GM12891 (cell line): ENCODE results near the gene LYRM4.

Source experiments
- DNase-seq: peaks from one replicate; pipeline ENCODE4 v3.0.0; 2011; ENCODE audit warnings: low spot score; ENCODE audit not compliant: insufficient read length
- FAIRE-seq: peaks from 2 replicates; lab custom pipeline; 2011; peaks lifted over from hg19 to GRCh38; lab: Jason Lieb, UNC
- PAX5 ChIP-seq: IDR thresholded peaks from 2 replicates; pipeline ENCODE4 v1.6.1; 2011; ENCODE audit warnings: low read length, moderate library complexity, mild to moderate bottlenecking; ENCODE audit not compliant: insufficient read depth, severe bottlenecking
- POLR2A ChIP-seq: IDR thresholded peaks from 2 replicates; pipeline ENCODE4 v1.6.1; 2011; ENCODE audit warnings: low read depth, low read length, control low read depth
- POLR2AphosphoS5 ChIP-seq: IDR thresholded peaks from 2 replicates; pipeline ENCODE4 v1.6.1; 2011; ENCODE audit warnings: low read depth, low read length, control low read depth
- POU2F2 ChIP-seq: IDR thresholded peaks from 2 replicates; pipeline ENCODE4 v1.6.1; 2011; ENCODE audit warnings: low read depth, mild to moderate bottlenecking, control low read depth, low read length, moderate library complexity
- SPI1 ChIP-seq: IDR thresholded peaks from 2 replicates; pipeline ENCODE4 v1.6.1; 2011; ENCODE audit warnings: low read depth, low read length, control low read depth
- TAF1 ChIP-seq: IDR thresholded peaks from 2 replicates; pipeline ENCODE4 v1.6.1; 2011; ENCODE audit warnings: low read depth, low read length, control low read depth

The LYRM4 gene

DNA sequence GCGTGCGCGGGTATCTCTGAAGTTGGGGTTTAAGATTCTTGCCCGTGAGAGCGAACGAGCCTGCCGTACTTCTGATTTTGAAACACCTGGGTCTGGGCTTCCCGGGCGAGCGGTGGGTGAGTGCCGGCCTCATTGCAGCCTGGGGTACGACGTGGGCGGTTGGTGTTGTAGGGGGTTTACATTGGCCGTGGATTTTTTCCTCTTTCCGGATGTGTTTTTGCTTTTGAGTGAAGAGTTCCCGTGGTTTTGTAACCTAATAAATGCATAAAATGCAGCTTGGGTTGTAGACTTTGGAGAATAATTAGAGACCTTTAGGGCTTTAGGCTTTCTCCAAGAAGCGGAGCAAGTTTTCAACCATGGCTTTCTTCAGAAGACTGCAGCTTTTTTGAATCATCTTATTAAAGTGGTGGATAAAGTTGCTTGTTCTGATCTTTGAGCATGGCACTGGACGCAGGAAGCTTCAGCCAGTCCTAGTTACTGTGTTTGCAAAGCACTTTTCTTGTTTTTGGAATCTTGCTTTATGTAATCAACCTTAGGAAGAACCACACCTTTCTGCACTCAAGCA lies 877 bp upstream of the LYRM4 start:
- DNase-seq (no peak), FAIRE-seq (peak; percentile 62)
- TF ChIP-seq POLR2A (no peak), POLR2AphosphoS5 (no peak), TAF1 (peak; percentile 87), POU2F2 (no peak)

DNA sequence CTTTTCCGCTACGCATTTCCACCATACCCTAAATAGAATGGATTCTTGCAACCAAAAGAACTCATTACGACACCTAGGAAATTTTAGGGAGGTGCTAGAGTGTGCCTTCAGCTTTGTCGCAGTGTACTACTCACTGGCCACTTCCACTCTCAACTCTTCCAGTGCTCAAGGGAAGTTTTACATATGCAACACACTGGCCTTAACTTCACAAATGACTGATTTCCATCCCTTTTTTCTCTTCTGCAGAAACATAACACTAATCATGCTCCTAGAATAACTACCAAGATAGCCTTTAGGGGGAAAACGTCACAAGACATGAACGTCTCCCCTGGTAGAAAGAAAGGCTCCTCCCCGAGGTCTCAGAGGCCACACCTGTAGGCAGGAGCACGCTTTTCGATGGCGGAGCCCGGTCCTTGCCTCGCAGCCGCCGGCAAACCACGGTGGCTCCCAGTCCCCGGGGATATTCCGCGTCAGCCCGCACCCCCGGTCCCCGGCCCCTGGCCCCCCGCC lies 584 bp downstream of the LYRM4 start:
- DNase-seq (peak; percentile 64), FAIRE-seq (peak; percentile 85)
- TF ChIP-seq TAF1 (no peak), POLR2AphosphoS5 (peak; percentile 71), POLR2A (peak; percentile 60; the same call in 1 of the 2 replicates)

DNA sequence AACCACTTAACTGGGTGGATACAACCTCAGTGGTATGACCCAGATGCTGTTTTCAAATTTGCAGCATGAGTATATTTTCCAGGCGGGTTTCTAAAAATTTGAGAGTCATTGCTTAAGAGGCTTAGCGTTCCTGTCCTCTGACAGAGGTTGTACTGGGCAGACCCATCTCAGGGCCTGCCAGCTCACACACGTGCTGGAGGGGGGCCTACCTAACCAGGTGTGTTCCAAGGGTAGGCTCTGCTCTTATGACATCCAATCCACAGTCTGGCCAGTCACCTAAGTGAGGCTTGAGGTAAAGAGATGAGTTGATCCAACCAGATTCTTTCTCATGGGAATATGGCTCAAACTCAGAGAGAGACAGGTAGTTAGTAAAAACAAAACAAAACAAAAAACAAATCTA lies 1.3 kb downstream of the LYRM4 start:
- FAIRE-seq (no peak), DNase-seq (no peak)
- no peak for TF ChIP-seq TAF1
- TF ChIP-seq PAX5, result no peak

DNA sequence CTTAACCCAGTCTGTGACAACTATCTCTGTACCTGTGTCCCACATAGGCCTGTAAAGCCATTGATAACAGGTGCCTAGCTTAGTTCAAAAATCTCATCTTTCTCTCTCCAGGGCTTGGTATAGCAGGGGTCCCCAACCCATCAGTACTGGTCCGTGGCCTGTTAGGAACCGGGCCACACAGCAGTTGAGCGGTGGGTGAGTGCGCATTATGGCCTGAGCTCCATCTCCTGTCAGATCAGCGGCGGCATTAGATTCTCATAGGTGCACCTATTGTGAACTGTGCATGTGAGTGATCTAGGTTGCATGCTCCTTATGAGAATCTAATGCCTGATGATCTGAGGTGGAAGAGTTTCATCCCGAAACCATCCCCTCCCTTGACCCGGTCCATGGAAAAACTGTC lies 3.4 kb downstream of the LYRM4 start:
- no peak for TF ChIP-seq POLR2A
- no peak for TF ChIP-seq TAF1
- TF ChIP-seq POU2F2, result no peak
- no peak for FAIRE-seq
- DNase-seq, result no peak

DNA sequence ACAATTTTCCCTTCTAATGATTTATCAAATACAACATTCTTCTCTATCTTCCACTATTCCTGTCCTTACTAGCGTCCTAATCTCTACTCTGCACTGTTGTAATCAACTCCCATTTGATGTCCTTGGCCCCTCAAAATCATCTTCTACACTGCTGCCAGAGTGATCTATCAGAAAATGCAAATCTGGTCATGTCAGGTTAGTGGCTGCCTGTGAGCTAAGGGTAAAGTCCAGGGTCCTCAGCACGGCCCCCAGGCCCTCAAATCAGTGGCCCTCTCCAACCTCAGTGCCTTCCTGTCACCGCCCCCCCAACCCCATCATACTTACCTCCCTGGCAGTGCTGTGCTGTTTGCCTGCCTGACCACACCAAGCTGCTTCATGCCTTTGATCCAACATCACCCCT lies 3.8 kb downstream of the LYRM4 start:
- TF ChIP-seq PAX5, result no peak
- no peak for TF ChIP-seq POLR2AphosphoS5
- TF ChIP-seq POU2F2, result no peak
- no peak for TF ChIP-seq TAF1
- no peak for TF ChIP-seq SPI1
- no peak for TF ChIP-seq POLR2A
- DNase-seq (no peak), FAIRE-seq (no peak)

DNA sequence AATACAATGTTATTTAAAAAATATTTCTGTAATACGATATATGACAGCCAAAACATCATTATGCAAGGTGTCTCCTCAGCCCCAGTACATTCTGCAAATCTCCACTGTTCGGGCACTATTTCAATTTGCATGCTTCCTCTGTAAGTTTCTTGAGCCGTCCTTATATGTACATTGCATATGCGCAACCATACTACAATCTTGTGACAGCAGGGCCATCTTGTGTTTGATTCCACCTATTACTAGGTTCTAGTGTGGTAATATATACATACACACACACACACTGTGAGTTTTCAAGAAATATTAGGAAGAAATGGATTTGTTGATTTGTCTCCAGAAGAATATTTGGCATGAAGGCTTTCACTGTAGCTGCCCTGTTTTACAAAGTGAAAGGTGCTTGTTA lies 9.8 kb downstream of the LYRM4 start:
- DNase-seq (no peak), FAIRE-seq (no peak)
- TF ChIP-seq POLR2AphosphoS5 (no peak), POU2F2 (no peak), PAX5 (no peak), POLR2A (no peak), SPI1 (no peak), TAF1 (no peak)

DNA sequence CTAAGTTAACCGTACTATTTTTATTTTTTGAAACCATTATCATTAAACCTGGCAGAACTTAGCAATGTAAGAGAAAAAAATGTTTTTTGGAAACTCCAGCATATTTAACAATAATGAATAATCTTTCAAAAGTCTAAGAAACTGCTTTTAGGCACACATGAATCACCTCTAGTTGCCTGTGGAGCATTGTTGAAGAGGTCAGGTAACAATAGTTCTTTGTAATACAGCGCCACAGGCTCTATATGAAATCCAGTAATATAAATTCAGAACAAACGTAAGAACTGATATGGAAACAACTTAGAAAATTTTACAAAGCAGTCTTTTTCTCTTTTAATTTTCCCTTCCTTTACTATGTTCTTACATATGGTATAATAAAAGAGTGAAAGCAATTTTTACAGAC lies 10.3 kb downstream of the LYRM4 start:
- TF ChIP-seq POLR2A, result no peak
- no peak for TF ChIP-seq SPI1
- TF ChIP-seq TAF1, result no peak
- TF ChIP-seq PAX5, result no peak
- no peak for TF ChIP-seq POLR2AphosphoS5
- TF ChIP-seq POU2F2, result no peak
- FAIRE-seq (no peak), DNase-seq (no peak)

DNA sequence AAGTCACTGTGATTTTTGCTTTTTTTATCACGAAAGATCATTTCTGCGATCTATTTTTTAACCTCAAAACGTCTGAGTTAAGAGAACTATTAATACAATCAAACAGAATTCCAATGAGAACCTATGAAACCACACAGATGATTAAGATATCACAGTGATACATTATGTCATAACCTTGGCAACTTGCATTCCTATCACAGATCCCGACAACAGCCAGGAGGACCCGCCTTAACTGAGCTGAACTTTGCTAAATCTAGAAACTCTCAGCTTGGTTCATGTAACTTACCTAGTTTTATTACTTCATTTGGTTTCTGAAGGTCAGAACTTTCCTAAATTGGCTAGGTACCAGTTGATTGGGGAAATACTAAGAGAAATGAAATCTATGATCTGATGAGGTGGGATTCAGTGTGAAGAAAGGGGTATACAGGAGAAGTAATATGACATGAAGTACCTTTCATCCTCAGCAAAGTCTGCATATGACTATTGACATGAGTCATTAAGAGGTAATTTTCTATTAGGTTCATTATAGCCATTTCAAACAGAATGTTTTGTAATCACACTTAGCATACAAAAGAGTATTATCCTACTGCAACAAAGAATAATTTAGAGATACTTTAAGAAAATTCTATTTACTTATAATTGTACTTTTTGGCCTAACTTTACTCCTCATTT lies 11.2 kb downstream of the LYRM4 start:
- FAIRE-seq (no peak), DNase-seq (no peak)
- TF ChIP-seq TAF1 (no peak), PAX5 (no peak), POLR2AphosphoS5 (no peak), SPI1 (no peak), POLR2A (no peak), POU2F2 (no peak)

DNA sequence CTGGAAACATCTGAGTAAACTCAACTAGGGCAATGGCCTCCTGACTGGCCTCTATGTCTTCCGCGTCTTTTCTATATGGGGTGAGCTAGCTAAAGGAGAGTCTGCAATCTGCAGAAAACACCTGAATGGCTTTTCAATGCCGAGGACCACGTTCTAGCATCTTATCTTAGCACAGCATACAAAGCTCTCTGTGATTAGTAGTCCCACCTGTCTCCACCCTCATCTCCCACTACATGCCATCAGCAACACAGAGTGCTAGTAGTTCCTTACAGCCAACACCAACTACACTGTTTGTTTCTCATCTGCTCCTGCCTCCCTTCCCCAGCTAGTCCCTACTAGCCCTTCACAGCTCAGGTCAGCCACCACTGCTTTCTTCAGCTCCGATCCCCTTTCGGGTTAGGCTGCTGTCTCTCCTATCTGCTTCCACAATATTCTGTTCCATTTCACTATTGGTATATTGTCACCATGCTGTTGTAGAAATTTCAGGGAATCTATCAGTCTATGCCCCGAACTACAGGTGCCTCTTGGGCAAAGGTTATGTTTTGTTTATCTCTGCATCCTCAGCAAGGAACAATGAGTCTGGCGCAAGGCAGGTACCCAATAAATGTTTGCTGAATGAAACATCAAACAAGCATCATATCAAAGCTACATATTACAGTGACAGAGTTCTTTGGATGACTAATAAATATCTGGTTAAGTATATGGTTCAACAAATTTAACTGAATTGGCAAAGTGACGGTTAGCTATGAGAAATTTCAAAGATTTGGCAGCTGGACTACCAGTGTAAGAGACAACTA lies 12.2 kb downstream of the LYRM4 start:
- DNase-seq (no peak), FAIRE-seq (no peak)
- TF ChIP-seq SPI1, result no peak
- TF ChIP-seq POU2F2, result no peak
- TF ChIP-seq POLR2A, result no peak
- no peak for TF ChIP-seq PAX5
- no peak for TF ChIP-seq POLR2AphosphoS5
- no peak for TF ChIP-seq TAF1

DNA sequence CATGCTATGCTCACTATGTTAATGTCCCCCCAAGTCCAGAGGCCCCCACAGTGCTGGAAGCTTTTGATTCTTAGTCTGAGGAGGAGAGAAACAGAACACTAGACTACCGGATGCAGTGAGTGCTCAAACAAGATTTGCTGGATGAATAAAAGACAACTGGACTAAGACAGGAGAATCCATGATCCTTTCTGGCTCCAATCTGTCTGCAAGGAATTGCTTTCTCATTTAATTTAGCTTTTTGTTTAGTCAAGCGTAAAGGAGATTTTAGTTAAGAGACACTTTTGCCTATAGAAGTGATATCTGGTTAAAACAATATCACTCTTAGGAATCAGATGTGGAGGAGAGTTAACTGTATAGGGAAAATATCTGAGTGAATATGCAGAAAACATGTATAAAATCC lies 13.5 kb downstream of the LYRM4 start:
- DNase-seq (no peak), FAIRE-seq (no peak)
- TF ChIP-seq POLR2A (no peak), POLR2AphosphoS5 (no peak)
